IMR-90 (cell line): ENCODE data around the gene AKAP12. TPM values are rescaled to one million over a fixed set of nuclear protein-coding genes. Genes with fewer than 3 reads are reported as not detected.

Experiments
- ATAC-seq: fragments of 200-7000 bp; cut with Tn5 transposase; 2 replicates; pipeline ENCODE4 v1.9.1; 2020; ENCODE audit warnings: low read depth, mild to moderate bottlenecking, moderate library complexity
- BruUV-seq: library from RNA; stranded (reverse); fragments of 400-500 nt; replicated peaks from 2 replicates; lab custom pipeline; 2021; lab: Mats Ljungman, UMichigan
- CTCF ChIA-PET: fragments of 300-600 bp; formaldehyde crosslinking; extraction: SDS; loops from one replicate; lab custom pipeline; 2021; ENCODE audit warnings: antibody characterized with exemption; lab: Yijun Ruan, JAX
- POLR2A ChIA-PET: fragments of 300-600 bp; sonication (Branson Sonifier 250); formaldehyde crosslinking; loops from one replicate; lab custom pipeline; 2022; ENCODE audit warnings: antibody characterized with exemption; ENCODE audit not compliant: unreplicated experiment; lab: Charles Lee
- DNase-seq: peaks from one replicate; pipeline ENCODE4 v3.0.0; 2013
- H2AFZ ChIP-seq: replicated peaks from 2 replicates; pipeline ENCODE3; 2013; ENCODE audit warnings: low read length, mild to moderate bottlenecking; ENCODE audit not compliant: poor library complexity
- H2AK5ac ChIP-seq: 2 replicates; pipeline ENCODE4 v1.6.1; 2013; ENCODE audit warnings: low read depth, low read length, inconsistent platforms
- H2AK9ac ChIP-seq: replicated peaks from 2 replicates; pipeline ENCODE3; 2013; ENCODE audit warnings: mild to moderate bottlenecking, low read depth, low read length, moderate library complexity; ENCODE audit not compliant: poor library complexity
- H2BK120ac ChIP-seq: 2 replicates; pipeline ENCODE4 v1.6.1; 2013; ENCODE audit warnings: low read depth, low read length, inconsistent platforms
- H2BK15ac ChIP-seq: 3 replicates; pipeline ENCODE4 v1.6.1; 2013; ENCODE audit warnings: low read depth, low read length, inconsistent platforms
- H2BK20ac ChIP-seq: 2 replicates; pipeline ENCODE4 v1.6.1; 2013; ENCODE audit warnings: low read depth, mild to moderate bottlenecking, inconsistent platforms, low read length, moderate library complexity
- H2BK5ac ChIP-seq: 2 replicates; pipeline ENCODE4 v1.6.1; 2013; ENCODE audit warnings: mild to moderate bottlenecking, low read depth, low read length, inconsistent platforms; ENCODE audit not compliant: poor library complexity, severe bottlenecking
- H3K14ac ChIP-seq: replicated peaks from 2 replicates; pipeline ENCODE4 v1.6.1; 2013; ENCODE audit warnings: low read depth, low read length, inconsistent platforms
- H3K18ac ChIP-seq: 2 replicates; pipeline ENCODE4 v1.6.1; 2013; ENCODE audit warnings: low read depth, low read length, control low read depth
- H3K23ac ChIP-seq: 2 replicates; pipeline ENCODE4 v1.6.1; 2013; ENCODE audit warnings: low read depth, low read length, inconsistent platforms
- H3K27ac ChIP-seq: 2 replicates; pipeline ENCODE4 v1.5.1; 2013; ENCODE audit warnings: mild to moderate bottlenecking, control low read depth, low read length; ENCODE audit not compliant: insufficient read depth
- H3K27me3 ChIP-seq: 2 replicates; pipeline ENCODE4 v1.6.1; 2013; ENCODE audit warnings: low read length; ENCODE audit not compliant: control insufficient read depth, insufficient read depth
- H3K36me3 ChIP-seq: 2 replicates; pipeline ENCODE4 v1.6.1; 2013; ENCODE audit warnings: low read length, mixed read lengths; ENCODE audit not compliant: control insufficient read depth, insufficient read depth
- H3K4ac ChIP-seq: 2 replicates; pipeline ENCODE4 v1.6.1; 2013; ENCODE audit warnings: low read depth, low read length, inconsistent platforms
- H3K4me1 ChIP-seq: 2 replicates; pipeline ENCODE4 v1.6.1; 2013; ENCODE audit warnings: low read length, mixed read lengths; ENCODE audit not compliant: control insufficient read depth, insufficient read depth
- H3K4me2 ChIP-seq: 2 replicates; pipeline ENCODE4 v1.6.1; 2013; ENCODE audit warnings: low read depth, mild to moderate bottlenecking, control low read depth, low read length, moderate library complexity
- H3K4me3 ChIP-seq: 2 replicates; pipeline ENCODE4 v1.5.1; 2013; ENCODE audit warnings: low read depth, mild to moderate bottlenecking, control low read depth, low read length, moderate library complexity; ENCODE audit not compliant: insufficient read depth
- H3K56ac ChIP-seq: 2 replicates; pipeline ENCODE4 v1.6.1; 2013; ENCODE audit warnings: low read length, inconsistent platforms; ENCODE audit not compliant: insufficient read depth; ENCODE audit errors: extremely low read depth
- H3K79me1 ChIP-seq, 2 experiments: 2 replicates each; pipeline ENCODE4 v1.6.1; 2013; ENCODE audit warnings: low read length in 2 of 2, inconsistent platforms in 1 of 2, low read depth in 1 of 2
- H3K9ac ChIP-seq: 2 replicates; pipeline ENCODE4 v1.6.1; 2013; ENCODE audit warnings: low read depth, low read length, control low read depth
- H3K9me1 ChIP-seq: 2 replicates; pipeline ENCODE4 v1.6.1; 2013; ENCODE audit warnings: low read length, inconsistent platforms; ENCODE audit not compliant: insufficient read depth
- H3K9me3 ChIP-seq: 2 replicates; pipeline ENCODE4 v1.6.1; 2013; ENCODE audit warnings: low read length; ENCODE audit not compliant: control insufficient read depth, insufficient read depth
- H4K20me1 ChIP-seq: 2 replicates; pipeline ENCODE4 v1.6.1; 2013; ENCODE audit warnings: low read length, inconsistent platforms; ENCODE audit not compliant: insufficient read depth
- H4K5ac ChIP-seq: 2 replicates; pipeline ENCODE4 v1.6.1; 2013; ENCODE audit warnings: mild to moderate bottlenecking, low read depth, low read length, control low read depth
- H4K8ac ChIP-seq, 2 experiments: 2 replicates each; pipeline ENCODE4 v1.6.1; 2013; ENCODE audit warnings: low read depth in 2 of 2, low read length in 2 of 2, control low read depth in 1 of 2, inconsistent platforms in 1 of 2
- H4K91ac ChIP-seq: 2 replicates; pipeline ENCODE4 v1.6.1; 2013; ENCODE audit warnings: low read depth, low read length, inconsistent platforms; ENCODE audit not compliant: insufficient read depth
- BHLHE40 ChIP-seq: fragments of 150-350 bp; IDR thresholded peaks from 2 replicates; pipeline ENCODE4 v1.6.1; 2016; ENCODE audit warnings: mild to moderate bottlenecking, low read depth, low read length
- CTCF ChIP-seq: conservative IDR thresholded peaks from 2 replicates; pipeline ENCODE4 v1.5.1; 2012; ENCODE audit warnings: mild to moderate bottlenecking, low read depth, low read length, improper control_type of control experiment
- ELK1 ChIP-seq: fragments of 150-350 bp; IDR thresholded peaks from 2 replicates; pipeline ENCODE4 v1.6.1; 2016; ENCODE audit warnings: low read depth, mild to moderate bottlenecking, low read length, moderate library complexity, borderline replicate concordance
- RFX5 ChIP-seq: IDR thresholded peaks from 2 replicates; pipeline ENCODE4 v1.8.0; 2012; ENCODE audit warnings: low read depth, mild to moderate bottlenecking, low read length, moderate library complexity
- WGBS, 2 experiments: methylation state at CpG; one replicate each; pipeline versions ENCODE4 v1.1.5 to v1.1.7; 2013; ENCODE audit warnings: missing lambda C conversion rate in 2 of 2; ENCODE audit not compliant: insufficient read length in 1 of 2; ENCODE audit errors: extremely low coverage in 2 of 2; 5-methylcytosine and 5-hydroxymethylcytosine counted together
- dilution Hi-C: fragments of 300-500 bp; cut with HindIII; formaldehyde crosslinking; loops from one replicate; pipeline ENCODE4 v1.14.3; 2018; ENCODE audit warnings: low sequenced_read_pairs; ENCODE audit not compliant: unreplicated experiment
- in situ Hi-C: fragments of 300-500 bp; cut with MboI; formaldehyde crosslinking; loops from 3 replicates; pipeline ENCODE4 v1.14.3; 2019; ENCODE audit warnings: low sequenced_read_pairs, inconsistent platforms, mixed read lengths
- intact Hi-C: fragments of 100-400 bp; cut with micrococcal nuclease; formaldehyde crosslinking; loops from 2 replicates; pipeline ENCODE4 v1.10.0; 2022
- polyA plus RNA-seq, 3 experiments: library from polyadenylated mRNA; depleted of rRNA; stranded (reverse); fragments of >200 nt; gene quantifications; 2 replicates each; pipeline ENCODE4 v1.2.3, GENCODE V29; 2012; ENCODE audit warnings: low replicate concordance in 1 of 3
- total RNA-seq: library from RNA; depleted of rRNA; stranded (reverse); fragments of >200 nt; gene quantifications from 2 replicates; pipeline ENCODE4 v1.2.3, GENCODE V29; 2012

AKAP12 gene
- total and polyA plus RNA-seq, 2 of the 4 experiments (the other 2 are of a cell fraction) = 56.0 to 118 TPM

- Histone ChIP-seq H2BK20ac (no peak overlapping the region), H3K27ac (no peak overlapping the region), H3K9me3 (no peaks in the 10 kb centered on the region), H3K56ac (no peak overlapping the region), H3K9me1 (0 out of 2 replicates have a peak, but pooled peaks cover 6% of the 10 kb centered on the region), H2BK5ac (no peak overlapping the region), H3K14ac (no peak overlapping the region), H3K27me3 (no peaks in the 10 kb centered on the region), H3K23ac (no peak overlapping the region), H4K91ac (no peak overlapping the region), H3K9ac (no peak overlapping the region), H2AFZ (peak overlapping the region; percentile 16), H2AK5ac (no peak overlapping the region), H3K18ac (no peak overlapping the region), H4K8ac (no peak overlapping the region), H2AK9ac (no peak overlapping the region), H2BK15ac (no peak overlapping the region), H4K20me1 (no peaks in the 10 kb centered on the region; the same call in 1 of the 2 replicates), H4K5ac (no peak overlapping the region), H2BK120ac (no peak overlapping the region), H3K4ac (no peak overlapping the region), H3K79me1 (peaks cover 3 to 6% of the 10 kb centered on the region in 2 experiments; a peak in 1 of 4 replicates), H3K4me2 (no peak overlapping the region), H3K4me3 (no peak overlapping the region), H3K36me3 (peaks cover 44% of the 10 kb centered on the region), H3K4me1 (no peaks in the 10 kb centered on the region)
- WGBS, 2 experiments = 80% methylated on average over 8 of the region's 19 CpGs; no CpG with 5 or more reads in 1 of the 2 experiments
- dilution Hi-C loops = no loop called here
- intact Hi-C loops = no loop called here
- in situ Hi-C loops = no loop called here
- DNase-seq (no peak), ATAC-seq (no peak)
- ChIA-PET POLR2A (no interaction called here), CTCF (interaction anchor here (1.0 kb wide), 1 partner anchor 338 kb away, joined by 3 read pairs; no protein-coding TSS in a partner anchor)
- no peak for TF ChIP-seq CTCF
- TF ChIP-seq ELK1 = no peak
- no peak for TF ChIP-seq BHLHE40
- no peak for TF ChIP-seq RFX5
- TSS peak; percentile 20 for BruUV-seq
Measured at GRCh38 chr6:151352410-151353396, 112.9 kb downstream of the AKAP12 start.
